Head of caudate nucleus (tissue), 42 donors: Measurements from ENCODE around the gene GPN3.
"Not testable (repeated sequence)": the region's sequence is repeated elsewhere in the genome, so short reads cannot be mapped to it uniquely, and the experiment has no call there.

Source experiments
- DNase-seq, 42 donors: peaks; one replicate each; pipeline versions ENCODE4 v3.0.0 to v3.0.0-alpha.2; 2020 to 2021; ENCODE audit warnings: mixed read lengths in 7 of 42
- intact Hi-C: fragments of 100-400 bp; cut with DNase I; formaldehyde crosslinking; loops from one replicate; pipeline ENCODE4 v1.15.0; 2022

The GPN3 gene

DNA sequence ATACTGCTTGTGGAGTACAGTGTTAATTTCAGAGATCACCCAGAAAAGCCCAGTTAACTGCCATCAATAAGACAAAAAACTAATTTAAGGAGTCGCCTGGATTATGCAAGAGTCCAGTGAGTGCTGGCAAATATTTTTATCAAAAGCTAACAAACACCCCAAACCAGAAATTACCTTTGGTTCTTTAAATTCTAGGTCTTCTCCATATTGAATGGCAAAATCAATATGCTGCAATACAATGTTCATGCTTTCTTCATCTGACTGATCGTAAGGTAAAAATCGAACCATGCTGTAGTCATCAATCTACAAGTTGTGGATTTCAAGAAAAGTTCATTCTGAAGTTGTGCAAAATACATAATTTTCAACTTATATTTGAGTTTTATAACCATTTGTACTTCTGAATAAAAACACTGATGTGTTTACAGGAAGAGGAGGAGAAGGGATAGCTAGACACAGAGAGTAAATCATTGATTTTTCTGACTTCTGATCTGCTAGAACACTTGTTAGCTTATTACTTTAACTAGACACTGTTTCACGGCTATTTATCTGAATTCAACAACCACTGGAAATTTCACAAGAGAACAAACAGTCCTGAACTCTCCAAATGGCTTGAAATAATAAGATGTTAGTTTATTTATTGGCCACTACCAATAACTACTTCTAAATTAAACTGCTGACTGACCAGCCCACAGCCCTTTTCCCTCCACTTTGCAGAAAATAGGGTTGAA, 14.3 kb downstream of the GPN3 start:
- DNase-seq, result no peak
- intact Hi-C loops, result loop anchor here (5.0 kb wide), 1 partner anchor 149 kb away; no protein-coding TSS in a partner anchor

DNA sequence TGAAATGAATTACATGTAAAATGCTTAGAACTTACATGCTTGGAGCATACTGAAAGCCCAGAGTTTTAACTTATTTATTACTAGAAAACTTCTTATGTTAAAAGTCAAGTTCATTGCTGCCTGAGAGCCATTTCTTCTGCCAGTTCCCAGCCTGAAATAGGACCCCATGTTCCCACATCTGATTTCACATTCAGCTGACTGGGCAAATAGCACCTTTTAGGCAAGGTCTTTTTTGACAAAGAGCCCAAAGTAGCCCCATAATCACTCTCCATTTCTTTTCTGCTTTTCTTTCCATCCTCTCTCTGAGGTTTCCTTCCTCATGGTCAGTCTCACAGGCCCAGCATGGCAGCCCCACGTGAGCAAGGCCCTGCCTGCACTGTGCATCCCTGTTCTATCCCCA, 16.8 kb downstream of the GPN3 start:
- intact Hi-C loops, result loop anchor here (5.0 kb wide), 1 partner anchor 151 kb away; no protein-coding TSS in a partner anchor
- DNase-seq, result peak in 1 of 42 donors; percentile 38

DNA sequence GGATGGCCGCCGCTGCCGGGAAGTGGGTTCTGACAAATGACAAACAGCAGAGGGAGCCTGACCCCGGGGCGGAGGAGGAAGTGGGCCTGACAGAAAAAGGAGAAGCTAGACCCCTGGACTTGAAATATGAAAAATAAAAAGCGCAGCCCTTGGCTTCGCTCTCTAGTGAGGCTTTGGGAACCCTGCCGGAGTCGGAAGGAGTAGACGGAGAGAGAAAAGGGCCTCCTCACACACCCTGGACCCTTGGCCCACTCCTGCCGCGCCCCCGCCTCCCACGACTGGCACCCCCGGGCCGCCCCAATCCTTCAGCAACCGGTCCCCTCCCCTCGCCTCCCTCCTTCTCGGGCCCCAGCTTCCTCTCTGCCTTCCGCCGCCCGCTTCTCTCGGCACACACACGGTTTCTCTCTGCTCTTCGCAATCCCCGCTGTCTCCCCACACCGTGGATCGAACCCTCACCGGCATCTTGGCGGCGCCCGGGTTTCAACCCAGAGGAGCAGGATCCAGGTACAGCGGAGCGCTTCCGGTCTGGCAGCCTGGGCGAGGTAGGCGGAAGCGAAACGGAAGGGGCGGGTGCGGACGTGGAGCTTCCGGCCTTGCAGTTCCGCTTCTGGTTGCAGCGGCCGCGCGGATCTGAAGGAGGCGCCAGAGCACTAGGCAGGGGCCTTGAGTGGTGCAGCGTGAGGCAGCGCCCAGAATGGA, 18.1 kb downstream of the GPN3 start, which contains the start of gene ARPC3:
Gene ARPC3 (minus strand): TSS at position 539 of the 699 bp plus-strand sequence. CDS start 77 bp downstream, at position 462.
- peak; percentile 88 to 98 (median 95) for DNase-seq
- intact Hi-C loops, result loop anchor here (5.0 kb wide), 1 partner anchor 152 kb away; no protein-coding TSS in a partner anchor

DNA sequence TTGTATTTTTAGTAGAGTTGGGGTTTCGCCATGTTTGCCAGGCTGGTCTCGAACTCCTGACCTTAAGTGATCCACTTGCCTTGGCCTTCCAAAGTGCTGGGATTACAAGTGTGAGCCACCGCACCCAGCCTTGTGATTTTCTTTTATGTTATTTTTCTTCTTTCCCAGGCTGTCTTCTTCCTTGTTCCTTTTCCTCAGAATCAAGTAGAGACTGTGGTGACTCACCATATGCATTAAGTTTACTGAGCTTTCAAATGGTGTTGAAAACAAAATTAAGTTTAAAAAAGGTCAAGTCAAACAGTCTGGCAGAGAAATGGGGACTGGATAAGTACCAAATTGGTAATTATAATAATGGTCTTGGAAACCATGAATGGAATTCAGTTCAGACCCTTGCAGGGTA, 23.6 kb downstream of the GPN3 start:
- DNase-seq, result no peak
- intact Hi-C loops, result no loop called here

DNA sequence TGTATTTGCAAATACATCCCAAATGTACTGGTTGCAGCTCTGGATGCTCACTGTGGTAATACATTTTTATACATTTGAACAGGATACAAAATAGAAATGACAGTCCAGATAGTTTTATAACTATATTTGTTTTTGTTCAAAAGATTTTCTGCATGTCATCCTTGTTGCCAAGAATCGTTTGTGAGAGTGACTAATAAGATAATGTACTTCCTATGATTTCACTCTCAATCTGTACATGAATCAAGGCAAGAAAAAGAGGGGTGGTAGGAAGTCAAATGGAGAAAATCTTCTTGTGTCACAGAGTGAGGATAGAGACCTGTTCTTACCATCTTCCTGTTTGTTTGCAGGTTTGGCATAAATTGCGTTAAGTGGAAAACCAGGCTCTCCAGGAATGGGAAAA, 31.8 kb downstream of the GPN3 start:
- DNase-seq, result no peak
- intact Hi-C loops, result loop anchor here (10.0 kb wide), 1 partner anchor 151 kb away; the partner anchor contains the start of gene ATP2A2

DNA sequence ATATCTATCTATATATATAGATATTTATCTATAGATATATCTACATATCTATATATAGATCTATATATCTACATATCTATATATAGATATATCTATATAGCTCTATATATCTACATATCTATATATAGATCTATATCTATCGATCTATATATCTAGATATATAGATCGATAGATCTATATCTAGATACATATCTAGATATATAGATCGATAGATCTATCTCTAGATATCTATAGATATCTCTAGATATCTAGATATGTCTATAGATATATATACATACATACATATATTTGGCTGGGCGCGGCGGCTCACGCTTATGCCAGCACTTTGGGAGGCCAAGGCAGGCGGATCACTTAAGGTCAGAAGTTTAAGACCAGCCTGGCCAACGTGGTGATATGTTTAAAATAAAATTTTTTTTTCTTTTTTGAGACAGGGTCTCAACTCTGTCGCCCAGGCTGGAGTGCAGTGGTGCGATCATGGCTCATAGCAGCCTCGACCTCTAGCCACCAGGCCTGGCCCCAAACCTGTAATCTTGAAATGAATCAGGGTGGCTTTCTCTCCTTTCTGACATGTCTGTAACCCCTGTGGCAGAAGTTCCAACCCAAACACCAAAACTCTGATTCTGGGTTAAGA, 36.0 kb downstream of the GPN3 start:
- intact Hi-C loops, result loop anchor here (5.0 to 10.0 kb wide), 2 partner anchors 147 to 325 kb away; partner anchors contain the start of gene ATP2A2
- peak in 1 of 42 donors; percentile 41 for DNase-seq

DNA sequence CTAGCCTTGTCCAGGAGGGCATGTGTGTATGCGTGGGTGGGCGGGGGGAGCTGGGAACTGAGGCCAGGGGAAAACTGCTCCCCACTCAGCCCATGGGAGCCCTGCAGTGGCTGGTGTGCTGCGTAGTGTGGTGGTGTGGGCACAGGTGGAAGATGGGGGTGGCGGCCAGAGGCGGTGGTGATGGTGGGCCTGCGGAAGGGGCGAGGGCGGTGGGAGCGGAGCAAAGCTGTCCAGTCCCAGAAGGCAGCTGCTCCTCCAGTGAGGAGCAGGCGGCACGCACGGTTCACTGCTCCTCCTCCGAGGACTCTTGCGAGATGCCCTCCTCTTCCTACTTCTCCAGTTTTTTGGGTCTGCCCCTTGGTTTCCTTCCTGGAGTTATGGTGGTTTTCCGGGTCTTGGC, 38.4 kb downstream of the GPN3 start:
- intact Hi-C loops, result loop anchor here (5.0 to 10.0 kb wide), 2 partner anchors 145 to 322 kb away; partner anchors contain the start of gene ATP2A2
- not testable (repeated sequence) for DNase-seq

DNA sequence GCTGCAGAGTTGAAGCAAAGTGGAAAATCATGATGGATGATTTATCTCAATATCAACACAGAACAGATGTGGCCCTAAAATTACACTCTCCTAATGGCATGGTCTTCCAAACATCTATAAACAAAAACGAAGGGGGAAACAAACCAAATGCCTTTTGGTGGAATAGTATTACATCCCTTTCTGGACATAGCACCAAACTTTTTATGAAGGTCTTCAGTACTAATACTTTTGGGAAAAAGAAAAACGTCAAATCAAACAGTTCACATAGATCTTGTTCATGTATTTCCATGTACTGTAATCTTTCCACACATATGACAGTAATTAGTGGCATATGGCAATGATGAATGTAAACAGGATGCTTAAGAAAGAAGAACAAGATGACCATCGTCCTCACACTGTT, 41.7 kb downstream of the GPN3 start:
- intact Hi-C loops, result no loop called here
- DNase-seq, result no peak

DNA sequence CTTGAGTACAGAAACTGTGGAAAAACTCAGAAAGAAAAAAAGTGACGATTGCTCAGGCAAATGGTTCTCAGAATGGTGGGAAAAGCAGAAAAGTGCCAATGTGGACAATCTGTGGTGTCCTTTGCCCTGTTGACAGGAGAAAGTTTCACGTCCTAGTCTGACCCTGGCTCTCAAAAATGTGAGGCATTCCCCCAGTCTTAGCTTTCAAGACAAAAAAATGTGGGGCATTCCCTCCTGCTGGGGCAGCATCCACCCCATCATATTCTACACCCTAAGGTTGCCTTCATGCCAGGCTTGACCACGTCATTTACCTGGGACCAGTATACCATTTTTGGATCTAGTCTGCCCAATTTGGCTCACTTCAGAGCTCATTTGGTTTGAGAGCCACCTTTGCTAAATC, 43.8 kb downstream of the GPN3 start:
- no peak for DNase-seq
- intact Hi-C loops, result no loop called here

DNA sequence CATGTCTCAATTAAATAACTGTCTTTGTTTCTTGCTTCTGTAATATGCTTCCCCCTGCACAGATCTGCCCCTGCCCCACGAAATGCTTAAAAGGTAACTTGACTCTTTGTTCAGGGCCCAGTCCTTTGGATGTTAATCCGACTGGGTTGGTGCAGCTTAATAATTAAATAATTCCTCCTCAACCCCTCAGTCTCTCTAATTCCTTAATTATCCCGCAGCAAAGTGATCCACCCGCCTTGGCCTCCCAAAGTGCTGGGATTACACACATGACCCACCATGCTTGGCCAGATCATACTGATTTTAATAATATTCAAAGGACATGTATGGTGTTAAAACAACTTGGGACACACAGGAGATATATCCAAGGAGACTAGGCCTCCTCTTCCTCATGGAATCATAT, 46.4 kb downstream of the GPN3 start:
- intact Hi-C loops, result no loop called here
- no peak for DNase-seq

DNA sequence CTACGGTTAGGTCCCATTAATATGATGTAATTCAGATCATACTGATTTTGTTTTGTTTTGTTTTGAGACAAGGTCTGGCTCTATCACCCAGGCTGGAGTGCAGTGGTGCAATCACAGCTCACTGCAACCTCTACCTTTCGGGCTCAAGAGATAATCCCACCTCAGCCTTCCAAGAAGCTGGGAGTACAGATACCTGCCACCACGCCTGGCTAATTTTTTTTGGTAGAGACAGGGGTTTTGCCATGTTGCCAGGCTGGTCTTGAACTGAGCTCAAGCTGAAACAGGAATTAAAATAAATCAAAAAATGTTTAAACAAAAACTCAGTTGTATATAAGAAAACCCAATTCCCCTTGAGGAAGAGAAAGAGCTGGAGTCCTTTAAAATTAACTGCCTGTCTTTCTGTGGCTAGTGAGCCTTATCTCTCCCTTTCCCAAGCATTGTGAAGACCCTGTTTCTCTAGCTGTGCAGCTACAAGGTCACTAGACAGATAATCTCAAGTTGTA, 46.8 kb downstream of the GPN3 start:
- intact Hi-C loops, result no loop called here
- DNase-seq, result no peak

DNA sequence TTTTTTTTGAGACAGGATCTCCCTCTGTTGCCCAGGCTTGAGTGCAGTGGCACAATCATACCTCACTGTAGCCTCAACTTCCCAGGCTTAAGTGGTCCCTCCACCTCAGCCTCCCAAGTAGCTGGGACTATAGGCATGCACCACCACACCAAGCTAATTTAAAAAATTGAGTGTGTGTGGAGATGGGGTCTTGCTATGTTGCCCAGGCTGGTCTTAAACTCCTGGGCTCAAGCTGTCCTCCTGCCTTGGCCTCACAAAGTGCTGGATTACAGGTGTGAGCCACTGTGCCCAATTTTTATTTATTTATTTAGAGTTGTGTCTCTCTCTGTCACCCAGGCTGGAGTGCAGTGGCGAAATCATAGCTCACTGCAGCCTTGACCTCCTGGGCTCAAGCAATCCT, 47.4 kb downstream of the GPN3 start:
- intact Hi-C loops, DNase-seq: not testable (repeated sequence)

DNA sequence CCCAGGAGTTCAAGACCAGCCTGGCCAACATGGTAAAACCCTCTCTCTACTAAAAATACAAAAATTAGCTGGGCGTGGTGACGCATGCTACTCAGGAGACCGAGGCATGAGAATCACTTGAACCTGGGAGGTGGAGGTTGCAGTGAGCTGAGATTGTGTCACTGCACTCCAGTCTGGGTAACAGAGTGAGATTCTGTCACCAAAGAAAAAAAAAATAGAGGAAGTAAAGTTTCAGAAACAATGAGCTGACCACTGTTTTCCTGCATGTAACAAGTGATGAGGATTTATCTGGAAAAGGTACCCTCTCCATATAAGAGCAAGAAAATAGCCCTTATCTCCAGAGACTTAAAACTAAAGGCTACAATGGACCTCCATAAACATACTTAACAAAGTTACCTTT, 50.9 kb downstream of the GPN3 start:
- DNase-seq, intact Hi-C loops: not testable (repeated sequence)

DNA sequence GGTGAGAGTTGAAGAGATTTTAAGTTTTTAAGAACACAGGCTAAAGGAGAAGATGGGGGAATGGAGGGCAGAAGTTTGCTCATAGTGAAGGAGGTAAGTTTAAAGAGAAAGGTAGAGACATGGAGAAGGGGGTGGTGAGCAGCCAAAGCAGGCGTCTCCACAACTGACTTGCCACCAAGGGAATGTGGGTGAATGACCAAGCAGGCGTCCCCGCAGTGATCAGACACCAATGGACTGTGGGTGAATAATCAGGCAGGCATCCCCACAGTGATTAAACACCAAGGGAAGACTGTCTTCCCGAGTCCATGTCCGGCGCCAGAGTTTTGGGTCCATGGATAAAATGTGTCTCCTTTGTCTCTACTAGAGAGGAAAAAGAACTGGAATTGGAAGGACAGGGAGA, 58.0 kb downstream of the GPN3 start:
- intact Hi-C loops, DNase-seq: not testable (repeated sequence)

DNA sequence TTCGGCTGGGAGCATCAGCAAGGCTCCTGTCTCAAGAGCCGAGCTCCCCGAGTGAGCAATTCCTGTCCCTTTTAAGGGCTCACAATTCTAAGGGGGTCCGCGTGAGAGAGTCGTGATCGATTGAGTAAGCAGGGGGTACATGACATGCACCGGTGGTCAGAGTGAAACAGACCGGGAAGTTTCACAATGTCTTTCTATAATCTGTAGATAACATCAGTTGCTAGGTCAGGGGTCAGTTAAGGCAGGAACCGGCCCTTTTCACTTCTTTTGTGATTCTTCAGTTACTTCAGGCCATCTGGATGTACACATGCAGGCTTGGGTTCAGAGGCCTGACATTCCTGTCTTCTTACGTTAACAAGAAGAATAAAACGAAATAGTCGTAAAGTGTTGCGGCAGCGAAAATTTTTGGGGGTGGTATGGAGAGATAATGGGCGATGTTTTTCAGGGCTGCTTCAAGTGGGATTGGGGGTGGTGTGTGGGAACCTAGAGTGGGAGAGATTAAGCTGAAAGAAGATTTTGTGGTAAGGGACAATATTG, 62.9 kb downstream of the GPN3 start:
- intact Hi-C loops, result not testable (repeated sequence)

DNA sequence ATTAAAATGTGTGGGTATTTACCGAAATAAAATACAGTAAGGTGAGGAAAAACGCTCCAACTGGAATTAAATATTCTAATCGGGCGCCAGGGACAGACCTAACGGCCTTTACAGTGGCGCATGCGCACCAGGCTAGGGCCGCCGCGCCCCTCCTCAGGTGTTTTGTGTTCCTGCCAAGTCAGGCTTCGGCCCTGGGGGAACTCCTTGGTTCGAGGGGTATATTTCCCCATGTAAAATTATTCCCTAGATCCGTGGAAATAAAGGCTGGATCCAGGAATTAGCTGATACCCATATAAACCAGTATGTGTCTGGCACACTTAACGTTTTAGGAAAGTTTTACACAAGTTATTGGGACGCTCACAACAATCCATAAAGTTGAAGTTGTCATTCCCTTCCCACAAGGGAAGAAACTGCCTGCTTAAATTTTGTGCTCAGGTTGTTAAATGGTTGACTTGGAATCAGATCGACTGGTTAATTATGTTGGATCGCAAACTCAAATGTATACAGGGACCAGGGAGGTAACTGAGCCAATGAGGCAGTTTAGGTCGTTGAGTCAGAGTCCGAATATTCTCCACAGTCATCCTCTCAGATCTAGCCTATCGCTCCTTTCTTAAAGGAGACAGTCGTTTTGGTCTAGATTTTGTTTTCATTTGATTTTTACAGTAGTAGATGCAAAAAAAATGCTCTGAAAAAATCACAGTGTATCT, 63.9 kb downstream of the GPN3 start:
- intact Hi-C loops, result no loop called here
- peak; percentile 26 to 88 (median 74) for DNase-seq

More for the DNA sequence above, 62.9 kb downstream of the GPN3 start:
- not testable (repeated sequence) for DNase-seq

DNA sequence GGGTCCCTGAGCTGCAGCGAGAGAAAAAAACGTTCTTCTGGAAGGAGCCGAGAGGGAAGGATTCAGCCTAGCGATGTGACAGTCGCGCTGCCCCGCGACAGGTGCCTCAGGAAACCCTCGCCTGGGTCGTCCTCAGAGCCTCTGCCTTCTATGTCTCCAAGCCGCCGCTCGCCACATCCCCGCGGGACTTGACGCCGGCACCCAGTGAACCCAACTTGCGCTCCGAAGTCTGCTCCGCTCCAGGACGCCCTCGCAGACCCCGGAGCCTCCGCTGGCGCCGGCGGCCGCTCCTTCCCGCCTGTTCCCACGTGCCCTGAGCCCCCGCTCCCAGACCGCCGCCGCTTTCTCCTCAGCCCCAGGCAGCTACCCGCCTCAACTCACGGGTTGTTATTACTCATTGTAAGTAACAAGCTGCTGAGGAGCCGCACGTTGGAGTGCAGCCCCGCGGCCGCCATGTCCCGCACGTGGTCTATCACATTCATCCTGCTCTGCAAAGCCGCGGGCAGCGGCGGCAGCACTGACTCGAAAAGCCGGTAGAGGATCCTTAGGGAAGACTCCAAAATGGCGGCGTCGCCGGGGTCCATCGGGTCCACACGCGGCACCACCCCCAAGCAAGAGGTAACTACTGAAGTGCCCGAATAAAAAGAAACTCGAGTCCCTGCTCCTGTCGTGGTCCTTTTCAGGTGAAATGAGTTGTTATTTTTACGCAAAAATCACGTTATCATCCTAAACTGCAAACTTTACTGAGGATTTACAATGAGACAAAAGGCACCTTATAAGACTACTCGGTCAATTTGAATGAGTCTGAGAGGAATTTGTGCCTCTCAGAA, 64.7 kb downstream of the GPN3 start, which contains the start of gene ANAPC7:
Gene ANAPC7 (minus strand): TSS at position 563 of the 830 bp plus-strand sequence. CDS start 81 bp downstream, at position 482.
- intact Hi-C loops, result no loop called here
- DNase-seq, result peak; percentile 89 to 97 (median 93)
